Psoas muscle (tissue), 8 donors: ENCODE measurements around the gene XXYLT1. TPM values are rescaled to one million over a fixed set of nuclear protein-coding genes. Genes with fewer than 3 reads are reported as not detected.

Experiments used
- ATAC-seq, 4 donors: fragments of 200-7000 bp; cut with Tn5 transposase; one replicate each; pipeline ENCODE4 v1.9.1; 2020; ENCODE audit warnings: moderate library complexity in 3 of 4, mild to moderate bottlenecking in 2 of 4
- DNase-seq, 2 donors: peaks; one replicate each; pipeline ENCODE4 v3.0.0-alpha.2; 2020
- H3K27ac ChIP-seq: fragments of 200-600 bp; one replicate; pipeline ENCODE4 v1.8.0; 2022
- H3K27me3 ChIP-seq, 3 donors: fragments of 200-600 bp in 1 of 3; one replicate each; pipeline versions ENCODE4 v1.6.1 to v1.8.0; 2013 to 2022; ENCODE audit warnings: low read length in 2 of 3, mild to moderate bottlenecking in 2 of 3, moderate library complexity in 1 of 3; ENCODE audit not compliant: insufficient read depth in 3 of 3
- H3K36me3 ChIP-seq, 2 donors: fragments of 200-600 bp in 1 of 2; one replicate each; pipeline versions ENCODE4 v1.6.1 to v1.8.0; 2013 to 2022; ENCODE audit warnings: low read depth in 1 of 2, mild to moderate bottlenecking in 1 of 2, moderate library complexity in 1 of 2; ENCODE audit not compliant: insufficient read depth in 1 of 2
- H3K4me1 ChIP-seq: fragments of 200-600 bp; one replicate; pipeline ENCODE4 v1.8.0; 2022
- H3K4me3 ChIP-seq: fragments of 200-600 bp; one replicate; pipeline ENCODE4 v1.8.0; 2022; ENCODE audit warnings: mild to moderate bottlenecking
- H3K9me3 ChIP-seq: fragments of 200-600 bp; one replicate; pipeline ENCODE4 v1.8.0; 2022
- CTCF ChIP-seq: fragments of 200-600 bp; IDR thresholded peaks from one replicate; pipeline ENCODE4 v1.8.0; 2022; ENCODE audit warnings: antibody characterized with exemption
- WGBS, 3 donors: extraction: QIAGEN DNeasy Blood & Tissue Kit; methylation state at CpG; one replicate each; pipeline versions ENCODE4 v1.1.6 to v1.1.7; 2013; 5-methylcytosine and 5-hydroxymethylcytosine counted together
- intact Hi-C, 2 donors: fragments of 100-400 bp; cut with DNase I; formaldehyde crosslinking; loops; one replicate each; pipeline versions ENCODE4 v1.11.0 to v1.14.2; 2022
- polyA plus RNA-seq, 3 donors: library from polyadenylated mRNA; stranded (reverse); fragments of 200-250 nt; gene quantifications; one replicate each; pipeline ENCODE4 v1.2.3, GENCODE V29; 2013
- total RNA-seq, 4 donors: library from RNA; stranded (reverse); fragmentation: NEBNext Ultra II Directional in 2 of 4; extraction: Animal tissue kit (Norgen Biotek cat#: 25700) in 2 of 4; gene quantifications; one replicate each; pipeline versions ENCODE4 v1.2.1 to v1.2.4, GENCODE V29; 2021 to 2023
- donor health status: healthy with polysubstance abuse.
- donor health status: DM: no; HTN: no; CAD: no; lungs with moderate emphysema.
- donor health status: Bipolar disorder and iron deficiency.
- donor health status: healthy.
- donor health status: DM: yes; HTN: yes; CAD: no.
- donor health status: DM: no; HTN: no; CAD: no.
- donor health status: DM: no; HTN: no; CAD: no.
- donor health status: DM: yes; HTN: yes; CAD: no.

The XXYLT1 gene
- total and polyA plus RNA-seq, 7 donors = 0.86 to 3.5 (median 1.8) TPM

GRCh38 chr3:195101927-195102608 is 168.9 kb downstream of the XXYLT1 start:
- no peaks in the 10 kb centered on the region for H3K36me3 ChIP-seq
- H3K9me3 ChIP-seq = no peaks in the 10 kb centered on the region
- ATAC-seq = no peak
- no peaks in the 10 kb centered on the region for H3K27me3 ChIP-seq
- no peak for DNase-seq
- intact Hi-C loops = loop anchor here in 1 of 2 donors (10.0 kb wide), 1 partner anchor 237 kb away; no protein-coding TSS in a partner anchor
- peaks cover 11% of the 10 kb centered on the region for H3K4me1 ChIP-seq
- H3K4me3 ChIP-seq = no peak overlapping the region
- no peak for TF ChIP-seq CTCF
- WGBS, 3 donors = 91 to 94% (median 93%) methylated on average over 12 to 13 of the region's 13 CpGs
- H3K27ac ChIP-seq = no peak overlapping the region

GRCh38 chr3:195101001-195101583 is 169.9 kb downstream of the XXYLT1 start:
- no peak for DNase-seq
- H3K27ac ChIP-seq = no peak overlapping the region
- no peak for ATAC-seq

GRCh38 chr3:195099951-195100785 is 170.8 kb downstream of the XXYLT1 start:
- Histone ChIP-seq H3K4me1 (peaks cover 7% of the 10 kb centered on the region), H3K4me3 (no peak overlapping the region), H3K9me3 (no peaks in the 10 kb centered on the region), H3K27me3 (no peaks in the 10 kb centered on the region), H3K27ac (no peak overlapping the region), H3K36me3 (no peaks in the 10 kb centered on the region)
- TF ChIP-seq CTCF = no peak
- no peak for DNase-seq
- WGBS, 3 donors = 90 to 97% (median 95%) methylated on average over 14 of the region's 14 CpGs
- intact Hi-C loops = loop anchor here in 1 of 2 donors (10.0 kb wide), 1 partner anchor 235 kb away; no protein-coding TSS in a partner anchor
- no peak for ATAC-seq

More at GRCh38 chr3:195101001-195101583, 169.9 kb downstream of the XXYLT1 start:
- no peak overlapping the region for H3K4me3 ChIP-seq
- H3K27me3 ChIP-seq = no peaks in the 10 kb centered on the region
- H3K4me1 ChIP-seq = peaks cover 7% of the 10 kb centered on the region
- intact Hi-C loops = loop anchor here in 1 of 2 donors (10.0 kb wide), 1 partner anchor 236 kb away; no protein-coding TSS in a partner anchor
- H3K36me3 ChIP-seq = no peaks in the 10 kb centered on the region
- no peaks in the 10 kb centered on the region for H3K9me3 ChIP-seq
- 85 to 92% (median 91%) methylated on average over 8 of the region's 8 CpGs for WGBS, 3 donors
- no peak for TF ChIP-seq CTCF

- peak in 1 of 4 donors; percentile 43 for ATAC-seq
- H3K4me3 ChIP-seq = no peak overlapping the region
- no peak overlapping the region for H3K27ac ChIP-seq
- peak in 1 of 2 donors; percentile 26 for DNase-seq
- no peaks in the 10 kb centered on the region for H3K36me3 ChIP-seq
- no peaks in the 10 kb centered on the region for H3K9me3 ChIP-seq
- WGBS, 3 donors = 85 to 93% (median 86%) methylated on average over 16 of the region's 16 CpGs
- peaks cover 11% of the 10 kb centered on the region for H3K4me1 ChIP-seq
- H3K27me3 ChIP-seq = no peaks in the 10 kb centered on the region
- intact Hi-C loops = no loop called here
- no peak for TF ChIP-seq CTCF
Measured at GRCh38 chr3:195098741-195099525, 172.0 kb downstream of the XXYLT1 start.
